OCI-LY7 (cell line): ENCODE data around the gene SOWAHA. TPM values are rescaled to one million over a fixed set of nuclear protein-coding genes. Genes with fewer than 3 reads are reported as not detected.

Experiments
- Bru-seq: library from RNA; stranded (reverse); fragments of 400-500 nt; gene quantifications from one replicate; lab custom pipeline; 2021; lab: Mats Ljungman, UMichigan
- BruChase-seq, 2 experiments: library from RNA; stranded (reverse); fragments of 400-500 nt; gene quantifications; one replicate each; lab custom pipeline; 2021; lab: Mats Ljungman, UMichigan
- BruUV-seq: library from RNA; stranded (reverse); fragments of 400-500 nt; replicated peaks from 2 replicates; lab custom pipeline; 2021; lab: Mats Ljungman, UMichigan
- CTCF ChIA-PET: fragments of 300-600 bp; sonication (Branson Sonifier 250); formaldehyde crosslinking; loops from one replicate; lab custom pipeline; 2022; ENCODE audit warnings: antibody characterized with exemption; ENCODE audit not compliant: unreplicated experiment; lab: Charles Lee
- POLR2A ChIA-PET: fragments of 300-600 bp; sonication (Branson Sonifier 250); formaldehyde crosslinking; loops from one replicate; lab custom pipeline; 2022; ENCODE audit warnings: antibody characterized with exemption; lab: Charles Lee
- DNase-seq: peaks from one replicate; pipeline ENCODE4 v3.0.0-alpha.2; 2015; ENCODE audit warnings: low spot score
- H2AFZ ChIP-seq: fragments of 200-600 bp; sonication (generic), shearing (Covaris generic); 2 replicates; pipeline ENCODE4 v1.6.1; 2014; ENCODE audit warnings: mild to moderate bottlenecking, antibody characterized with exemption, low read length, moderate library complexity
- H3K27ac ChIP-seq: fragments of 200-600 bp; sonication (generic); 2 replicates; pipeline ENCODE4 v1.5.1; 2014; ENCODE audit warnings: mixed run types, low read depth, mild to moderate bottlenecking, moderate library complexity, low read length, inconsistent platforms; ENCODE audit not compliant: poor library complexity, severe bottlenecking
- H3K36me3 ChIP-seq: fragments of 200-600 bp; sonication (generic); 2 replicates; pipeline ENCODE4 v1.6.1; 2014; ENCODE audit warnings: mild to moderate bottlenecking, antibody characterized with exemption, low read length, moderate library complexity, mixed read lengths; ENCODE audit not compliant: insufficient read depth
- H3K4me1 ChIP-seq: fragments of 200-600 bp; sonication (generic); 2 replicates; pipeline ENCODE4 v1.5.1; 2014; ENCODE audit warnings: mild to moderate bottlenecking, low read length; ENCODE audit not compliant: insufficient read depth, poor library complexity, severe bottlenecking
- H3K4me2 ChIP-seq: fragments of 200-600 bp; sonication (generic); 2 replicates; pipeline ENCODE4 v1.6.1; 2014; ENCODE audit warnings: mild to moderate bottlenecking, low read length
- H3K4me3 ChIP-seq: fragments of 200-600 bp; sonication (generic); 2 replicates; pipeline ENCODE4 v1.5.1; 2014; ENCODE audit warnings: mild to moderate bottlenecking, low read depth, low read length; ENCODE audit not compliant: poor library complexity, severe bottlenecking
- H3K79me2 ChIP-seq: fragments of 200-600 bp; sonication (generic); 2 replicates; pipeline ENCODE4 v1.6.1; 2016; ENCODE audit warnings: low read depth, mild to moderate bottlenecking, low read length, moderate library complexity, mixed read lengths; ENCODE audit not compliant: insufficient read depth
- H3K9me2 ChIP-seq: fragments of 200-600 bp; sonication (generic); 2 replicates; pipeline ENCODE4 v1.6.1; 2016; ENCODE audit warnings: mild to moderate bottlenecking, low read length, mixed read lengths; ENCODE audit not compliant: insufficient read depth
- H3K9me3 ChIP-seq: fragments of 200-600 bp; sonication (generic); 2 replicates; pipeline ENCODE4 v1.6.1; 2014; ENCODE audit warnings: mild to moderate bottlenecking, mixed run types, low read length, mixed read lengths
- H4K20me1 ChIP-seq: fragments of 200-600 bp; sonication (generic); 2 replicates; pipeline ENCODE4 v1.6.1; 2014; ENCODE audit warnings: mild to moderate bottlenecking, antibody characterized with exemption, low read length, moderate library complexity, mixed read lengths; ENCODE audit not compliant: insufficient read depth
- EZH2phosphoT487 ChIP-seq: fragments of 200-600 bp; sonication (generic); IDR thresholded peaks from 2 replicates; pipeline ENCODE4 v1.6.1; 2018; ENCODE audit warnings: low read depth, borderline replicate concordance, mild to moderate bottlenecking, mixed run types, antibody characterized with exemption, low read length, moderate library complexity, mixed read lengths
- intact Hi-C: fragments of 100-400 bp; cut with micrococcal nuclease; formaldehyde crosslinking; loops from one replicate; pipeline ENCODE4 v1.10.0; 2022; ENCODE audit not compliant: unreplicated experiment
- long read RNA-seq: library from polyadenylated mRNA; stranded (forward); transcript quantifications from one replicate; pipeline ENCODE4 v2.0.0, GENCODE V29; 2022
- total RNA-seq, 2 experiments: library from RNA; depleted of rRNA in 1 of 2; stranded (reverse); fragments of >200 nt in 1 of 2; shearing (Covaris generic) in 1 of 2; gene quantifications; 2 replicates each; pipeline ENCODE4 v1.2.3, GENCODE V29; 2014 to 2022
- TF ChIP-seq, protein P1 (sequence below): fragments of 200-600 bp; sonication (generic); conservative IDR thresholded peaks from 2 replicates; pipeline ENCODE4 v1.5.1; 2014; ENCODE audit warnings: mild to moderate bottlenecking, antibody characterized with exemption, low read length, moderate library complexity, mixed read lengths

SOWAHA gene
- total RNA-seq (2014; rRNA removed; shearing (Covaris generic)): not detected in 2 replicates
- not detected in 2 replicates for total RNA-seq (2022)
- Bru-seq, nascent RNA: not detected
- not detected for BruChase-seq, experiment 1, labeled RNA remaining after a 6-hour chase
- BruChase-seq, experiment 2, labeled RNA remaining after a 2-hour chase: not detected
- long read RNA-seq: 0 reads

DNA sequence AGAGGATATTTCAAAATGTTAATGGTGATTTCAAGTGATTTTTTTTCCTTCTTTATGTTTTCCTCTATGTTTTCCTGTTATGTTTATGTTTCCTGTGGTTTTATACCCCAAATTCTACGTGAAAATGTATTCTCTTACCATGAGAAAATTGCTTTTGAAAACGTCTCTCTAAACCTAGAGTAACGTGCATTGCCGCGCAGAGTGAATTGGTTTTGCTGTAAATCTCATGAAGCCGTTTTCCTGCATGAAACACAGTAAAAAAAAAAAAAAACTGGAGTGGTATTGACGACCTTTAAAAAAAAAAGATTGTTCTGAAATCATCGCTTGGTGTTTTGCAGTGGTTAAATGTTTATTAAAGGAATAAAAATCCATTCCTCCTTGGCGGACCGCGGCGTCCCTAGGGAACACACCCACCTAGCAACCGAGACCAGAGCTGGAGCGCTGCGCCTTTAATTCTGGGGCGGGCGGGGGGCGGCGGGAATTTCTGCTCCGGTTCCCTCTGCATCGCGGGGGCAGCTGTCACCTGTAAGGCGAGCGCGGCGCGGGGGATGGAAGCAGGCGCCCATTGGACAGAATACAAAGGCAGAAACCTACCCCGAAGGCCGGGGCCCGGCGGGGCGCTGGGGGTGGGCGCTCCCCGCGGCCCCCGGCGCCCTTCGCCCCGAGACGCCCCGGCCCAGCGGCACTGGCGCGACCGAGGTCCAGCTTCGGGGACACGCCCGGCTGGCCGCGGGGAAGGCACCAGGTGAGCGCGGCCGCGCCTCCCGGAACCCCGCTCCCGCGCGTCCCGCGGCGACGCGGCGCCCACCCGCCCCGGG, at the start of gene SOWAHA:
SOWAHA (plus strand) TSS at position 522 of the 818 bp plus-strand sequence. CDS start 320 bp downstream, outside the sequence.
- TF ChIP-seq EZH2phosphoT487: no peak
- TF ChIP-seq, protein P1, sequence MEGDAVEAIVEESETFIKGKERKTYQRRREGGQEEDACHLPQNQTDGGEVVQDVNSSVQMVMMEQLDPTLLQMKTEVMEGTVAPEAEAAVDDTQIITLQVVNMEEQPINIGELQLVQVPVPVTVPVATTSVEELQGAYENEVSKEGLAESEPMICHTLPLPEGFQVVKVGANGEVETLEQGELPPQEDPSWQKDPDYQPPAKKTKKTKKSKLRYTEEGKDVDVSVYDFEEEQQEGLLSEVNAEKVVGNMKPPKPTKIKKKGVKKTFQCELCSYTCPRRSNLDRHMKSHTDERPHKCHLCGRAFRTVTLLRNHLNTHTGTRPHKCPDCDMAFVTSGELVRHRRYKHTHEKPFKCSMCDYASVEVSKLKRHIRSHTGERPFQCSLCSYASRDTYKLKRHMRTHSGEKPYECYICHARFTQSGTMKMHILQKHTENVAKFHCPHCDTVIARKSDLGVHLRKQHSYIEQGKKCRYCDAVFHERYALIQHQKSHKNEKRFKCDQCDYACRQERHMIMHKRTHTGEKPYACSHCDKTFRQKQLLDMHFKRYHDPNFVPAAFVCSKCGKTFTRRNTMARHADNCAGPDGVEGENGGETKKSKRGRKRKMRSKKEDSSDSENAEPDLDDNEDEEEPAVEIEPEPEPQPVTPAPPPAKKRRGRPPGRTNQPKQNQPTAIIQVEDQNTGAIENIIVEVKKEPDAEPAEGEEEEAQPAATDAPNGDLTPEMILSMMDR: no peak
- no TSS peak for BruUV-seq
- CTCF ChIA-PET: no interaction called here
- H3K4me1 ChIP-seq: no peaks in the 10 kb centered on the region
- DNase-seq: no peak
- no peak within 1 kb of the TSS for H2AFZ ChIP-seq
- H3K9me3 ChIP-seq: no peaks in the 10 kb centered on the region
- intact Hi-C loops: no loop called here
- no peak within 1 kb of the TSS for H3K4me2 ChIP-seq
- POLR2A ChIA-PET: no interaction called here
- no peak within 1 kb of the TSS for H3K27ac ChIP-seq
- H3K36me3 ChIP-seq: no peaks in the 10 kb centered on the region
- no peaks in the 10 kb centered on the region for H3K9me2 ChIP-seq
- no peak within 1 kb of the TSS for H3K4me3 ChIP-seq
- H4K20me1 ChIP-seq: peaks cover 5% of the 10 kb centered on the region; the same call in 1 of the 2 replicates
- H3K79me2 ChIP-seq: no peaks in the 10 kb centered on the region

DNA sequence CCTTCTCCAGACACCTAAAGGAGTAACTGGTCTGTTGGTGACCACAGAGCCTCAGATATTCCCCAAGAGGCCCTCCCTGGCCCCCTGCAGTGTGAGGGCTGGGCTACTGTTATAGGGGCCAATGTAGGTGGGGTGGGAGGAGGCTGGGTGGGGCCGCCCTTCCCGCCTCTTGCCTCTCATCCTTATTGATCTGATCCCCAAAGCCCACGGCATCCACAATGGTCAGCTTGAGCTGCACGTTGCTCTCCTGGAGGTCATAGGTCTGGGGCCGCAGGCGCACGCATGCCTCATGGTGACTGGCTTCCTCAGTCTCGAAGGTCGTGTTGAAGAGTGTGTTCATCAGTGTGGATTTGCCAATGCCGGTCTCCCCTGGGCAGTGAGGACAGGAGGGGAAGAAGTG, 49.1 kb upstream of the SOWAHA start:
- Histone ChIP-seq H3K9me3 (no peaks in the 10 kb centered on the region), H3K27ac (no peak overlapping the region), H3K36me3 (no peaks in the 10 kb centered on the region), H3K4me2 (no peak overlapping the region), H3K9me2 (no peaks in the 10 kb centered on the region), H4K20me1 (no peaks in the 10 kb centered on the region), H3K4me3 (no peak overlapping the region), H3K79me2 (no peaks in the 10 kb centered on the region), H2AFZ (no peak overlapping the region), H3K4me1 (no peaks in the 10 kb centered on the region)
- DNase-seq: no peak
- ChIA-PET CTCF (no interaction called here), POLR2A (no interaction called here)
- intact Hi-C loops: no loop called here
- TF ChIP-seq, protein P1: no peak
- no peak for TF ChIP-seq EZH2phosphoT487
- no TSS peak for BruUV-seq
